ENCODE data around the gene LIN28B.

Gene LIN28B

DNA sequence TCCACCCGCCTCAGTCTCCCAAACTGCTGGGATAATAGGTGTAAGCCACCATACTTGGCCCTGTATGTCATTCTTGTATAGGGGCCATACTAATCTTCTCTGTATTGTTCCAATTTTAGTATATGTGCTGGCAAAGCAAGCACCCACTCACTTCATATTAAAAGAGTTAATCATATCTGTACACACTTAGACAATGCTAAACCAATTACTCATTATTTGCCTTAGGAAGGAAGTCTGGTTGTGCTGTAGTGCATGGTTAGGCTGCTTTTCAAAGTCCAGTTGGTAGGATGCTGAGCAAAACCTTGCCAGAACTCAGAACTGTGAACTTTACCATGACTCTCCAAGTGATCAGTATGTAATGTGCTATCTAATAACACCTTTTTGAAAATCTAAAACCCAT is 88.6 kb downstream of the LIN28B start:
- DNase-seq (ENCODE audit: low spot score), result no peak
- no peak for TF ChIP-seq CTCF (IDR thresholded peaks at IDR 0.05; ENCODE audit: poor library complexity, severe bottlenecking)
- H3K4me3 ChIP-seq (ENCODE audit: severe bottlenecking), result no peak overlapping the region
- no peaks in the 10 kb centered on the region for H3K36me3 ChIP-seq (ENCODE audit: low read depth)
- ATAC-seq (ENCODE audit: low read depth), result peak; percentile 100
- peaks cover 2% of the 10 kb centered on the region for H3K4me1 ChIP-seq (ENCODE audit: insufficient read depth, poor library complexity, severe bottlenecking)
- peak overlapping the region; percentile 44 for H3K27ac ChIP-seq (ENCODE audit: poor library complexity, severe bottlenecking)
- no peaks in the 10 kb centered on the region for H3K9me3 ChIP-seq (ENCODE audit: severe bottlenecking)
- H3K27me3 ChIP-seq (ENCODE audit: insufficient read depth, poor library complexity, severe bottlenecking), result no peaks in the 10 kb centered on the region

DNA sequence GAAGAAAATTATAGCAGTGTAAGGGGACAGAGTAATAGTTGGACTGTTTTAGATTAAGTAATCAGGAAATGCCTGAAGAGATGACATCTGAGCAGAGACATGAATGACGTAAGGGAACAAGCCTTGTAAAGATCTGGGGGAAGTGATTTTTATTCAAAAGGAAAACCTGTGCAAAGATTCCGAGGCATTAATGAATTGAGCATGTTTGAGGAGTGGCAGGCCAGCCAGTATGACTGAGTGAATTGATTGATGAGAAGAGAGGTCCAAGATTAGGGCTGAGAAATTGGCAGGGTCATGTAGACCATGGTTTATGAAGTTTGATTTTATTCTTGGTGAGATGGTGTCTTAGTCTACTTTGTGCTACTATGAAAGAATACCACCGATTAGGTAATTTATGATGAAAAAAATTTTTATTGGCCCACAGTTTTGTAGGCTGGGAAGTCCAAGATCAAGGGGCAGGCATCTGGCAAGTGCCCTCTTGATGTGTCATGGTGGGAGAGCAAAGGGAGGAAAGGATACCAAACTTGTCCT is 95.1 kb downstream of the LIN28B start:
- Histone ChIP-seq H3K4me3 (ENCODE audit: severe bottlenecking) (no peak overlapping the region), H3K27me3 (ENCODE audit: insufficient read depth, poor library complexity, severe bottlenecking) (no peaks in the 10 kb centered on the region), H3K36me3 (ENCODE audit: low read depth) (no peaks in the 10 kb centered on the region), H3K27ac (ENCODE audit: poor library complexity, severe bottlenecking) (no peak overlapping the region), H3K9me3 (ENCODE audit: severe bottlenecking) (no peaks in the 10 kb centered on the region), H3K4me1 (ENCODE audit: insufficient read depth, poor library complexity, severe bottlenecking) (peaks cover 5% of the 10 kb centered on the region)
- no peak for TF ChIP-seq CTCF (IDR thresholded peaks at IDR 0.05; ENCODE audit: poor library complexity, severe bottlenecking)
- DNase-seq (ENCODE audit: low spot score) (no peak), ATAC-seq (ENCODE audit: low read depth) (peak; percentile 57; the same call in 2 of the 3 replicates)

DNA sequence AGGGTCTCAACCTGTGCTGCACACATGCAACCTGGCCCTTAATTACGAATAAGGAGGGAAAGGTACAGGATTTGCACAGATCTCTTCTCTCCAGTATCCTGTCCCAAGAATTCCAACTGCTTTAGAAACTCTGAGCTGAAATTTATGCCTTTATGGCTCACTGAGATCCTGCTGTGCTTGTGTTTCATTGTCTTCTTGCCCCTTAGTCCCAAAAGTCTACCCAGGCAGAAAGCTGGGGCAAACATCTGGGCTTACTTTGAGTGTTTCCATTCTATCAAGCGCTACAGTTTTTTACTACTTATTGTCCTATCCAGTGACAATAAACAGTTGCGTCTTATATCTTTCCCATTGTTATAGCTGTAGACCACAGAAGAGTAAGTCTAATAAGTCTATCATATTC is 99.7 kb downstream of the LIN28B start:
- Histone ChIP-seq H3K36me3 (ENCODE audit: low read depth) (no peaks in the 10 kb centered on the region), H3K27me3 (ENCODE audit: insufficient read depth, poor library complexity, severe bottlenecking) (no peaks in the 10 kb centered on the region), H3K4me3 (ENCODE audit: severe bottlenecking) (no peak overlapping the region), H3K4me1 (ENCODE audit: insufficient read depth, poor library complexity, severe bottlenecking) (peaks cover 4% of the 10 kb centered on the region), H3K9me3 (ENCODE audit: severe bottlenecking) (no peaks in the 10 kb centered on the region), H3K27ac (ENCODE audit: poor library complexity, severe bottlenecking) (no peak overlapping the region)
- TF ChIP-seq CTCF (IDR thresholded peaks at IDR 0.05; ENCODE audit: poor library complexity, severe bottlenecking), result no peak
- DNase-seq (ENCODE audit: low spot score), result no peak
- no peak for ATAC-seq (ENCODE audit: low read depth)

DNA sequence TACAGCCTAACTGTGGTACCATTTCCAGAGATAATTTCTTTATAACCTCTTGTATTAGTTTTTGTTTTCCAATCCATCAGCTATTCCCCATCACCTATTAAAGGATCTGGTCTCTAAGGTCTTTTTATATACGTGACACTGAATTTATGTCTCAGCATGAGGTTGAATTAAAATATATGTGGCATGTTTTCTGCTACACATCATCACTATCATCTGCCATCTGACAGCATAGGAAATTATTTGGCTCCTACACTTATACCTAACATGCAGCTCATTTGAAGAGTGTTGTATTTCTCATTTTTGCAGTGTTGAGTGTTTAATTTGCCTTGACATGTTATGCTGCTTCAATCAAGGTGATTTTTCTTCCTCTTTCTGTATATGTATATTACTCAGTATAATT is 100.3 kb downstream of the LIN28B start:
- Histone ChIP-seq H3K9me3 (ENCODE audit: severe bottlenecking) (no peaks in the 10 kb centered on the region), H3K27ac (ENCODE audit: poor library complexity, severe bottlenecking) (no peak overlapping the region), H3K4me1 (ENCODE audit: insufficient read depth, poor library complexity, severe bottlenecking) (no peaks in the 10 kb centered on the region)

More for the DNA sequence above, 100.3 kb downstream of the LIN28B start:
- no peak for TF ChIP-seq CTCF (IDR thresholded peaks at IDR 0.05; ENCODE audit: poor library complexity, severe bottlenecking)
- no peaks in the 10 kb centered on the region for H3K36me3 ChIP-seq (ENCODE audit: low read depth)
- no peaks in the 10 kb centered on the region for H3K27me3 ChIP-seq (ENCODE audit: insufficient read depth, poor library complexity, severe bottlenecking)
- DNase-seq (ENCODE audit: low spot score) (no peak), ATAC-seq (ENCODE audit: low read depth) (no peak)
- no peak overlapping the region for H3K4me3 ChIP-seq (ENCODE audit: severe bottlenecking)

Data from RWPE2 (cell line).